Measurements from ENCODE around the gene ADAMTS2.

GRCh38 chr5:179347581-179347980 lies 2.3 kb upstream of the ADAMTS2 start:
- TF ChIP-seq POLR2AphosphoS5 (IDR thresholded peaks at IDR 0.05; ENCODE audit: low read depth, low read length): no peak
- TF ChIP-seq EZH2 (IDR thresholded peaks at IDR 0.05; ENCODE audit: low read depth, low read length, severe bottlenecking): no peak
- TF ChIP-seq POLR2A (IDR thresholded peaks at IDR 0.05; ENCODE audit: control extremely low read depth in 1 of 2, low read depth in 2 of 2, low read length in 2 of 2): no peak
- no peak for TF ChIP-seq KDM1A (IDR thresholded peaks at IDR 0.05; ENCODE audit: borderline replicate concordance, low read length)
- TF ChIP-seq NANOG (IDR thresholded peaks at IDR 0.05; ENCODE audit: insufficient read depth, low read depth, low read length, poor library complexity, severe bottlenecking): no peak
- TF ChIP-seq RFX5 (IDR thresholded peaks at IDR 0.05; ENCODE audit: borderline replicate concordance, low read depth, low read length): no peak
- no peak for TF ChIP-seq EP300 (IDR thresholded peaks at IDR 0.05; ENCODE audit: borderline replicate concordance in 1 of 2, low read depth in 2 of 2, low read length in 2 of 2)
- TF ChIP-seq CHD2 (IDR thresholded peaks at IDR 0.05; ENCODE audit: low read length): no peak
